OCI-LY1 (cell line): Measurements from ENCODE around the gene CHST13.

Experiments used
- EZH2 ChIP-seq: fragments of 200-600 bp; sonication (generic), shearing (Covaris generic); IDR thresholded peaks from 2 replicates; pipeline ENCODE4 v1.8.0; 2017; ENCODE audit warnings: borderline replicate concordance, mixed run types, mild to moderate bottlenecking, antibody characterized with exemption, low read length, moderate library complexity, mixed read lengths
- TF ChIP-seq, protein P1 (sequence below): fragments of 200-600 bp; sonication (generic), shearing (Covaris generic); IDR thresholded peaks from 2 replicates; pipeline ENCODE4 v1.5.1; 2017; ENCODE audit warnings: mild to moderate bottlenecking, antibody characterized with exemption, low read length, moderate library complexity, mixed read lengths

DNA sequence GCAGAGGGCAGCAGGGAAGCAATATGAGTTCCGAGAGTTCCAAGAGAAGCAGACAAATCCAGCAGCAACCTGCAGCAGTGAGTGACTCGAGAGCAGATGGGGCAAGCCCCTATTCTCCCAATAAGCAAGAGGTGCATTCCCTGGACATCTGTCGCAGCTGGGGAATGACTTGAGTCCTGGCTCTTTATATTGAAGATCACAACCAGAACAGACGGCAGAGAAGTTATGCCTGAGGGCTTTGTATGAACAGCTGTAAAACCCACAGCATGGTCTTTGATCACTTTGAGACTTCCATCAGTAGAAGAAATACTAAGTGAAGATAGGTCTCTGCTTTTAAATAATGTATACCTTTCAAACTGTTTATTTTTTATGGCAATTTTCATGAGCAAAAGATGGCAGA, 58.4 kb downstream of the CHST13 start:
- TF ChIP-seq, protein P1, sequence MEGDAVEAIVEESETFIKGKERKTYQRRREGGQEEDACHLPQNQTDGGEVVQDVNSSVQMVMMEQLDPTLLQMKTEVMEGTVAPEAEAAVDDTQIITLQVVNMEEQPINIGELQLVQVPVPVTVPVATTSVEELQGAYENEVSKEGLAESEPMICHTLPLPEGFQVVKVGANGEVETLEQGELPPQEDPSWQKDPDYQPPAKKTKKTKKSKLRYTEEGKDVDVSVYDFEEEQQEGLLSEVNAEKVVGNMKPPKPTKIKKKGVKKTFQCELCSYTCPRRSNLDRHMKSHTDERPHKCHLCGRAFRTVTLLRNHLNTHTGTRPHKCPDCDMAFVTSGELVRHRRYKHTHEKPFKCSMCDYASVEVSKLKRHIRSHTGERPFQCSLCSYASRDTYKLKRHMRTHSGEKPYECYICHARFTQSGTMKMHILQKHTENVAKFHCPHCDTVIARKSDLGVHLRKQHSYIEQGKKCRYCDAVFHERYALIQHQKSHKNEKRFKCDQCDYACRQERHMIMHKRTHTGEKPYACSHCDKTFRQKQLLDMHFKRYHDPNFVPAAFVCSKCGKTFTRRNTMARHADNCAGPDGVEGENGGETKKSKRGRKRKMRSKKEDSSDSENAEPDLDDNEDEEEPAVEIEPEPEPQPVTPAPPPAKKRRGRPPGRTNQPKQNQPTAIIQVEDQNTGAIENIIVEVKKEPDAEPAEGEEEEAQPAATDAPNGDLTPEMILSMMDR, result no peak
- no peak for TF ChIP-seq EZH2
